KBM-7 (cell line): ENCODE data around the gene SIRPA.

Experiments
- DNase-seq: peaks from one replicate; pipeline ENCODE4 v3.0.0-alpha.2; 2015
- in situ Hi-C: fragments of 300-500 bp; cut with MboI; formaldehyde crosslinking; loops from 2 replicates; pipeline ENCODE4 v1.14.3; 2020; ENCODE audit warnings: low sequenced_read_pairs, low pct_unique_long_range_greater_than_20kb, mixed read lengths

SIRPA gene

DNA sequence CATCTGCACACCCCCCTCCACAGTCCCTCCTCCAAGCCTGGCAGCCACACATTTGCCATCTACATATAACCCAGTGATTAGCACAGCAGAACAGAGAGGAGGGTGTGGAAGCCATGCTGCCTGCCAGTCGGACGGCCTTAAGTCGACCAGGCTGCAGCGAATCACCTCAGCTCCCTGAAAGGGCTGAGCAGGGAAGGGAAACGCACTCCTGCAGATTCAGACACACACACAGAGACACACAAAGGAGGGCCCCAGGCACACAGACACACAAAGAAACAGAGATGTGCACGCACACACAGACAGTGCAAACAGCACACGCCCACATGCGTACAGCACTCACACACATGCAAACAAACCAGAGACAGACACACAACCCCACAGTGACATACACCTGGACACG is 11.2 kb upstream of the SIRPA start:
- DNase-seq, result no peak
- in situ Hi-C loops, result no loop called here

DNA sequence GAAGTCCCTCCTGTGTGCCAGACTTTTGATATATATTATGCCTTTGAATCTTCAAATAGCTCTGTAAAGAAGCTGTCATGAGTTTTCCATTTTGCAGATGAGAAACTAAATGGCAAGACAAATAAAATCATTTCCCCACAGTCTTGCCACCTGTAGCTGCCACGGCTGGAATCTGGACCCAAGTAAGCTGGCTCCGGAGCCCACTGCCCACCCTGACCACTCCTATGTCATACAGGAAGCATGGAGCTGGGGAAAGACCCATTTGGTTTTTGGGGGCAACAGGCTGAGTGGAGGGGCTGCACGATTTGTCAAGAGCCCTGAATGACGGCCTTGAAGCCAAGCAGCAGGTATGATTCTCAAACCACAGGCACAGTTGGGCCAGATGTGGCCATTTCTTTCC is 10.0 kb upstream of the SIRPA start:
- in situ Hi-C loops, result no loop called here
- no peak for DNase-seq

GRCh38 chr20:1885940-1886693 is 9.1 kb upstream of the SIRPA start:
- in situ Hi-C loops, result no loop called here
- no peak for DNase-seq

- DNase-seq, result no peak
- in situ Hi-C loops, result no loop called here
Measured at GRCh38 chr20:1887321-1887720, 7.9 kb upstream of the SIRPA start.

GRCh38 chr20:1887756-1888155 is 7.5 kb upstream of the SIRPA start:
- DNase-seq, result no peak
- in situ Hi-C loops, result no loop called here

DNA sequence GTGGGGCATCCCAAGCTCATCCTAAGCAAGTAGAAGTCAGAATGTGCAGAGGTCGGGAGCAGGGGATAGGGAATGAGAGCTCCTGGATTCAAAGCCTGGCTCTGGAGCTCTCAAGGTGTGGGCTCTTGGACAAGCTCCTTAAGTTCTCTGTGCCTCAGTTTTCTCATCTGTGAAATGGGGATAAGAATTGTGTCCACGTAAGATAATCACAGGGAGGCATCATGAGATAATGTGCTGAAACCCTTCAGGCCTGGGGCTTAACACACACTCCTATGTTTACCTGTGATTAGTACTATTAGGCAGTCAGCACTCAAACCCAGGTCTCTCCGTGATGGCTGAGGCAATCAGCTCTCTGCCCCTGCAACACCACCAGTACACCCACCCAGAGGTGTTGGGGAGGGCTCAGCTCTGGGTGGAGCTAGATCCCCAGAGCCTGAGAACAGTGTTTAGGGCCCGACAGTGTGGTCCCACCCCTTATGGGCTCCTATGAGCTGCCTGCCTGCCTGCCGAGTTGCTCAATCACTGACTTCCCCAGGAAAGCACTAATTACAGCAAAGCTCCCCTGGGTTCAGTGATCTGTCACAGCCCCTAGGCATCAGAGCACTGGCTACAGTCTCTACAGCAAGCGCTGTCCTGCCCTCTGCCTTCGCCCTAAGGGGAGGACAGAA is 6.3 kb upstream of the SIRPA start:
- peak; percentile 81 for DNase-seq
- in situ Hi-C loops, result no loop called here

GRCh38 chr20:1890469-1891262 is 4.5 kb upstream of the SIRPA start:
- in situ Hi-C loops, result no loop called here
- no peak for DNase-seq

- in situ Hi-C loops, result no loop called here
- peak; percentile 37 for DNase-seq
Measured at GRCh38 chr20:1891263-1892118, 3.7 kb upstream of the SIRPA start.

GRCh38 chr20:1892119-1892385 is 3.2 kb upstream of the SIRPA start:
- in situ Hi-C loops, result no loop called here
- no peak for DNase-seq

DNA sequence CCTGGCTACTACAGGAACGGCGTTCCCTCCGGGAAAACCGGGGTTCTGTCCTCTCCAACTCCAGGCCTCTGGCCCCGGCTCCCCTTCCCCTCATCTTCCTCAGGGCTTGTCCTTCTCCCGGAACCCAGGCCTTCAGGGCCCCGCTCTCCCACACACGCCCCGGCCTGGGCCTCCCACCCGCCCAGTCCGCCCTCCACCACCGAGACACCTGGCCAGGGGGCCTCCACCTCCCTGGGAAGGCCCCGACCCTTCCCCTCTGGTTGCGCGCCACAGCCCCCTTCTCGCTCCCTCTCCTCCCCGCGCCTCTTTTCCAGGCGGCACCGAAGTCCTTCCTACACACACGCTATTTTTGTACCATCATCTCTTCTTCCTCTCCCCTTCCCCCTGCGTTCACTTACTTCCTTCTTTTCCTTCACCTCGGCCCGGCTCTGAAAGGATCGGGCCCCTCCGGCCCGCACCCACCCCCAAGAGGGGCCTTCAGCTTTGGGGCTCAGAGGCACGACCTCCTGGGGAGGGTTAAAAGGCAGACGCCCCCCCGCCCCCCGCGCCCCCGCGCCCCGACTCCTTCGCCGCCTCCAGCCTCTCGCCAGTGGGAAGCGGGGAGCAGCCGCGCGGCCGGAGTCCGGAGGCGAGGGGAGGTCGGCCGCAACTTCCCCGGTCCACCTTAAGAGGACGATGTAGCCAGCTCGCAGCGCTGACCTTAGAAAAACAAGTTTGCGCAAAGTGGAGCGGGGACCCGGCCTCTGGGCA is 1.3 kb upstream of the SIRPA start:
- peak; percentile 75 for DNase-seq

GRCh38 chr20:1894471-1894950 is 696 bp upstream of the SIRPA start:
- no peak for DNase-seq
- in situ Hi-C loops, result no loop called here

More for the DNA sequence above, 1.3 kb upstream of the SIRPA start:
- in situ Hi-C loops, result no loop called here

GRCh38 chr20:1895674-1896483 is 672 bp downstream of the SIRPA start:
- in situ Hi-C loops, result no loop called here
- DNase-seq, result no peak

GRCh38 chr20:1896484-1897258 is 1.5 kb downstream of the SIRPA start:
- in situ Hi-C loops, result no loop called here
- DNase-seq, result no peak

DNA sequence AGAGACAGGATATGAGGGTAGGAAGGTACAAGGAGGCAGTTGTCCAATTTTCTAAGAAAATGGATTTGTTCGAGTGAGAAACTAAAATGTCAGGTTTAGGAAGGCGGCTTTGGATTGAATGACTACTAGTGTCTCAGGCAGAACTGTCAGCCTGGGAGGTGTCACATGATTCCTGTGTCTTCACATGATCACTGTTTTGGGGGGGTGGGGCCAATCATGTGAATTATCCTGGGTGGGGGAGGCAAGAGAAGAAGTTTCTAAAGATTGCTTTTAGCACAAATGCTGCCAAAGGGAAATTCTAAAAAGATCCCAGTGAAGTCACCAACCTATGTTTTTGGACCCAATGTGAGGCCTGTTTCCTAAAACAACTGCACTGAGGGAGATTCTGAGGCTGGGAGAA is 2.3 kb downstream of the SIRPA start:
- in situ Hi-C loops, result no loop called here

DNA sequence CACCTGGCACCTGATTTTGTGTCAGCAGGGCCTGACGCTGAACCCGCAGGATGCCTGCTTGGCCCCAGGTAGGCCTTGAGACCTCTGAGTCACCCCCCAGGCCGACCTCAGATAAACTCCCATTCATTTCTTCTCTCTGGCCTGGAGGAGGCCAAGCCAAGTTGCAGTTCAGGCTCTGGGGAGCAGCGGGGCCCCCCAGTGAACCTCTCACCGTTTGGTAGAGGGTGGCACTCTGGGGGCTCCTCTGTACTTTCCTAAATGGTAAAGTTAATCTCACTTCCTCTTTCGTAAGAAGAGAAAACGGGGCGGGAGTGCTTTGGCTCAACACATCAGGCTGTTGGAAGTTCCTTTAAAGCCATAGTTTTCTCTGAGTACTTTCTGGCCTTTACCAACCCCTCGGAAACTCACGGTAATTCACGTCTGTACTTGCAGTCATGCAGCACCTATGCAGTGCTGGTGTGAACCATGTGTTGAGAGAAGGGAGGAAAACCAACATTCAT is 2.8 kb downstream of the SIRPA start:
- in situ Hi-C loops, result no loop called here
- peak; percentile 72 for DNase-seq

More for the DNA sequence above, 2.3 kb downstream of the SIRPA start:
- no peak for DNase-seq

DNA sequence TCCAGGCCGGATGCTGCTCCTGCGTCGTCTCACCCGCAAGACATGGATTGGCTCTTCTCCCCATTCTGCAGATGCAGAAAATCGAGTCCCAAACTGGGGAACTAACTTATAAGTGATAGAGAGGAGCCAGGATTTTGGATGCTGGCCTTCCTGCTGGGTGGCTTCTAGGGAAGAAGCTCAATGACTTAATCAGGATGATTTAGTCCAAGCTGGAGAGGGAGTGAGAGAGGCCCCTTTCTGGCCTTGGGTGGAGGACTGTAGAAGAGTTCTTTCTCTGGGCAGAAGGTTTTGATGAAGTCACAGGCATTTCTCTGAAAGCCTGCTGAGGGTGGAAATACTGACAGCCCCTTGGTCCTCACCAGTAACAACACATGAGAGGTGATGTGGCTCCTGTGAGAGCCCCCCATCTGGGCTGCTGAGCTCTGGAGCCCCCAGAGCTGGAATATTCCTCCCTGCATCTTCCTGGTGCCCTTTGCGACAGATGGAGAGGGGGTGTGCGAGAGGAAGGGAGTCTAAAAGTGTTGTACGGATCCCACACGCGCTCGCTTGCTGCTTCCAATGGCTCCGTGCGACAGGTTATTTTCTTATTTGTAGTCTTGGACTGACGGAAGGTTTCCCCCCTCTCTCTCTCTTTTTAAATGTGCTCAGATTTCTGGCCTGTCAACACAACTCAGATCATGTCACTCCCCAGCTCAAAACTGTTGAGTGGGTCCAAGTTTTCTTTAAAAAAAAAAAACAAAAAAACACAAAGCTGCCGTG is 3.5 kb downstream of the SIRPA start:
- DNase-seq, result no peak
- in situ Hi-C loops, result no loop called here

GRCh38 chr20:1899241-1899525 is 4.0 kb downstream of the SIRPA start:
- in situ Hi-C loops, result no loop called here
- DNase-seq, result no peak
